GM23338 (cell line): ENCODE data around the gene TMEM191C. TPM values are rescaled to one million over a fixed set of nuclear protein-coding genes. Genes with fewer than 3 reads are reported as not detected.

ENCODE experiments used
- ATAC-seq: fragments of 200-7000 bp; cut with Tn5 transposase; 3 replicates; pipeline ENCODE4 v1.9.1; 2020
- DNase-seq: peaks from one replicate; pipeline ENCODE4 v3.0.0-alpha.2; 2015; ENCODE audit warnings: low spot score
- H2AFZ ChIP-seq: fragments of 200-600 bp; sonication (generic); 2 replicates; pipeline ENCODE4 v1.8.0; 2016; ENCODE audit warnings: antibody characterized with exemption, mild to moderate bottlenecking, moderate library complexity
- H3F3A ChIP-seq: fragments of 200-600 bp; sonication (generic); replicated peaks from 2 replicates; pipeline ENCODE4 v1.8.0; 2017; ENCODE audit warnings: antibody characterized with exemption, mixed run types, low read depth
- H3K27ac ChIP-seq: fragments of 200-600 bp; sonication (generic); 2 replicates; pipeline ENCODE4 v1.6.1; 2016; ENCODE audit warnings: low read depth
- H3K27me3 ChIP-seq: fragments of 200-600 bp; sonication (generic); 2 replicates; pipeline ENCODE4 v1.8.0; 2016; ENCODE audit warnings: mild to moderate bottlenecking, mixed run types, moderate library complexity; ENCODE audit not compliant: insufficient read depth
- H3K36me3 ChIP-seq: fragments of 200-600 bp; sonication (generic); 2 replicates; pipeline ENCODE4 v1.8.0; 2016; ENCODE audit warnings: mild to moderate bottlenecking; ENCODE audit not compliant: insufficient read depth
- H3K4me1 ChIP-seq: fragments of 200-600 bp; sonication (generic); 2 replicates; pipeline ENCODE4 v1.8.0; 2016; ENCODE audit warnings: mild to moderate bottlenecking, moderate library complexity; ENCODE audit not compliant: insufficient read depth
- H3K4me2 ChIP-seq: fragments of 200-600 bp; sonication (generic); 2 replicates; pipeline ENCODE4 v1.7.1; 2017; ENCODE audit warnings: mixed run types
- H3K4me3 ChIP-seq: fragments of 200-600 bp; sonication (generic); 2 replicates; pipeline ENCODE4 v1.6.1; 2016; ENCODE audit warnings: mixed run types
- H3K79me2 ChIP-seq: fragments of 200-600 bp; sonication (generic); replicated peaks from 2 replicates; pipeline ENCODE4 v1.8.0; 2017; ENCODE audit warnings: mild to moderate bottlenecking; ENCODE audit not compliant: insufficient read depth
- H3K9me2 ChIP-seq: fragments of 200-600 bp; sonication (generic); 2 replicates; pipeline ENCODE4 v1.8.0; 2017; ENCODE audit not compliant: insufficient read depth
- H4K20me1 ChIP-seq: fragments of 200-600 bp; sonication (generic); replicated peaks from 2 replicates; pipeline ENCODE4 v1.8.0; 2017; ENCODE audit warnings: mild to moderate bottlenecking; ENCODE audit not compliant: insufficient read depth
- H3K27ac Mint-ChIP-seq: 2 replicates; pipeline ENCODE4 v1.8.0; 2020; ENCODE audit warnings: inconsistent platforms, mild to moderate bottlenecking, moderate library complexity, mixed read lengths
- H3K27me3 Mint-ChIP-seq: 3 replicates; pipeline ENCODE4 v1.8.0; 2022; ENCODE audit warnings: low read depth, mild to moderate bottlenecking, moderate library complexity, mixed read lengths, inconsistent platforms; ENCODE audit not compliant: insufficient read depth, poor library complexity
- H3K36me3 Mint-ChIP-seq: 3 replicates; pipeline ENCODE4 v1.8.0; 2021; ENCODE audit warnings: low read depth, mild to moderate bottlenecking, inconsistent platforms, moderate library complexity, mixed read lengths
- H3K4me1 Mint-ChIP-seq: 3 replicates; pipeline ENCODE4 v1.8.0; 2020; ENCODE audit warnings: mild to moderate bottlenecking, inconsistent platforms, mixed read lengths
- H3K4me3 Mint-ChIP-seq: 3 replicates; pipeline ENCODE4 v1.8.0; 2021; ENCODE audit warnings: moderate library complexity, mild to moderate bottlenecking, inconsistent platforms, mixed read lengths
- H3K9me3 Mint-ChIP-seq: 3 replicates; pipeline ENCODE4 v1.8.0; 2020; ENCODE audit warnings: moderate library complexity, mild to moderate bottlenecking, inconsistent platforms, mixed read lengths
- CREB1 ChIP-seq: fragments of 250-450 bp; sonication (Bioruptor Pico); IDR thresholded peaks from 2 replicates; pipeline ENCODE4 v1.5.0; 2020; ENCODE audit warnings: low read depth, mild to moderate bottlenecking, moderate library complexity
- CTCF ChIP-seq, 2 experiments: fragments of 200-600 bp in 1 of 2; sonication (generic) in 1 of 2; conservative IDR thresholded peaks; 2 replicates each; pipeline versions ENCODE4 v1.5.1 to v1.6.1; 2016 to 2017; ENCODE audit warnings: antibody characterized with exemption in 2 of 2, low read depth in 2 of 2, mild to moderate bottlenecking in 2 of 2, moderate library complexity in 1 of 2
- EZH2phosphoT487 ChIP-seq: fragments of 200-600 bp; sonication (generic); IDR thresholded peaks from one replicate; pipeline ENCODE4 v1.8.1; 2018; ENCODE audit warnings: antibody characterized with exemption; ENCODE audit not compliant: unreplicated experiment
- JUNB ChIP-seq: IDR thresholded peaks from one replicate; pipeline ENCODE4 v1.6.1; 2016; ENCODE audit warnings: antibody characterized with exemption; ENCODE audit not compliant: unreplicated experiment
- NANOG ChIP-seq: IDR thresholded peaks from 2 replicates; pipeline ENCODE4 v1.6.1; 2016; ENCODE audit warnings: antibody characterized with exemption, borderline replicate concordance
- POLR2AphosphoS5 ChIP-seq: IDR thresholded peaks from 2 replicates; pipeline ENCODE4 v1.6.1; 2016; ENCODE audit warnings: antibody characterized with exemption, low read depth
- REST ChIP-seq: IDR thresholded peaks from one replicate; pipeline ENCODE4 v1.6.1; 2018; ENCODE audit warnings: antibody characterized with exemption; ENCODE audit not compliant: unreplicated experiment
- STAT1 ChIP-seq: IDR thresholded peaks from one replicate; pipeline ENCODE4 v1.6.1; 2016; ENCODE audit warnings: antibody characterized with exemption; ENCODE audit not compliant: unreplicated experiment
- ZNF114 ChIP-seq: fragments of 250-450 bp; sonication (Bioruptor Pico); IDR thresholded peaks from 2 replicates; pipeline ENCODE4 v1.5.0; 2020; ENCODE audit warnings: mild to moderate bottlenecking, moderate library complexity
- ZNF331 ChIP-seq: fragments of 250-450 bp; sonication (Bioruptor Pico); IDR thresholded peaks from 2 replicates; pipeline ENCODE4 v1.5.0; 2020; ENCODE audit warnings: low read depth, mild to moderate bottlenecking, moderate library complexity
- ZNF462 ChIP-seq: fragments of 250-450 bp; sonication (Bioruptor Pico); IDR thresholded peaks from 2 replicates; pipeline ENCODE4 v1.5.0; 2020; ENCODE audit warnings: mild to moderate bottlenecking, moderate library complexity
- polyA plus RNA-seq: library from polyadenylated mRNA; unstranded; fragments of >200 nt; fragmentation: Nextera tagmentation; extraction: Ambion mirVana; gene quantifications from 2 replicates; pipeline ENCODE4 v1.2.1, GENCODE V29; 2016
- total RNA-seq: library from RNA; depleted of rRNA; stranded (reverse); fragments of >200 nt; shearing (Covaris generic); gene quantifications from 2 replicates; pipeline ENCODE4 v1.2.3, GENCODE V29; 2014

TMEM191C gene
- total and polyA plus RNA-seq, 2 experiments from 2014 or later = 2.8 to 6.1 TPM

- TF ChIP-seq ZNF462 (CRISPR knock-in tag) = no peak
- TF ChIP-seq ZNF331 (CRISPR knock-in tag) = no peak
- no peak for TF ChIP-seq EZH2phosphoT487
These were observed 20.9 kb upstream of the TMEM191C start (continued) for GRCh38 chr22:21446128-21446826.

GRCh38 chr22:21446827-21447690 is 20.1 kb upstream of the TMEM191C start:
- no peak for DNase-seq
- Mint-ChIP-seq H3K27ac (no peak overlapping the region), H3K4me1 (peaks cover 35% of the 10 kb centered on the region)
- TF ChIP-seq CREB1 (CRISPR knock-in tag) (no peak), NANOG (no peak), ZNF331 (CRISPR knock-in tag) (no peak), JUNB (no peak), ZNF114 (CRISPR knock-in tag) (no peak), EZH2phosphoT487 (no peak), CTCF (conservative IDR thresholded peaks at IDR 0.05; ENCODE audit: low read depth in 2 of 2) (no peak), STAT1 (no peak), POLR2AphosphoS5 (no peak), REST (no peak)

More at GRCh38 chr22:21446827-21447690, 20.1 kb upstream of the TMEM191C start:
- Mint-ChIP-seq H3K4me3 (no peak overlapping the region), H3K9me3 (no peaks in the 10 kb centered on the region; the same call in 2 of the 3 replicates), H3K36me3 (peaks cover 15% of the 10 kb centered on the region), H3K27me3 (peaks cover 9% of the 10 kb centered on the region)
- Histone ChIP-seq H3F3A (no peaks in the 10 kb centered on the region), H3K27me3 (no peaks in the 10 kb centered on the region), H4K20me1 (peaks cover 11% of the 10 kb centered on the region), H2AFZ (no peak overlapping the region), H3K4me3 (no peak overlapping the region), H3K36me3 (no peaks in the 10 kb centered on the region), H3K9me2 (no peaks in the 10 kb centered on the region), H3K4me2 (no peak overlapping the region), H3K4me1 (0 out of 2 replicates have a peak, but pooled peaks cover 11% of the 10 kb centered on the region), H3K27ac (no peak overlapping the region), H3K79me2 (peaks cover 13% of the 10 kb centered on the region; the same call in 1 of the 2 replicates)
- no peak for ATAC-seq
